ENCODE results near the gene PBX4.

The PBX4 gene

GRCh38 chr19:19584356-19584755 is 34.1 kb downstream of the PBX4 start:
- H3K27ac ChIP-seq (ENCODE audit: low read depth, low read length), result no peak overlapping the region
- no peaks in the 10 kb centered on the region for H3K79me2 ChIP-seq (ENCODE audit: insufficient read depth, low read length)
- no peak overlapping the region for H3K4me3 ChIP-seq (ENCODE audit: insufficient read depth, low read length, poor library complexity, severe bottlenecking)
- no peak overlapping the region for H3K9ac ChIP-seq (ENCODE audit: low read length)
- H4K20me1 ChIP-seq (ENCODE audit: low read depth, low read length), result no peaks in the 10 kb centered on the region
- H3K9me3 ChIP-seq (ENCODE audit: insufficient read depth, low read length), result no peaks in the 10 kb centered on the region
- no peaks in the 10 kb centered on the region for H3K27me3 ChIP-seq (ENCODE audit: low read length)
- no peaks in the 10 kb centered on the region for H3K9me2 ChIP-seq (replicated peaks; ENCODE audit: insufficient read depth, low read length)
- no peaks in the 10 kb centered on the region for H3K36me3 ChIP-seq (ENCODE audit: low read length)
- H3F3A ChIP-seq (ENCODE audit: insufficient read depth), result no peaks in the 10 kb centered on the region
- no peak overlapping the region for H2AFZ ChIP-seq (ENCODE audit: low read depth, low read length, severe bottlenecking)
- no peak overlapping the region for H3K4me2 ChIP-seq (ENCODE audit: low read depth, low read length, poor library complexity, severe bottlenecking)
- TF ChIP-seq EZH2phosphoT487 (conservative IDR thresholded peaks at IDR 0.05; ENCODE audit: low read length), result no peak
- TF ChIP-seq, protein P1, sequence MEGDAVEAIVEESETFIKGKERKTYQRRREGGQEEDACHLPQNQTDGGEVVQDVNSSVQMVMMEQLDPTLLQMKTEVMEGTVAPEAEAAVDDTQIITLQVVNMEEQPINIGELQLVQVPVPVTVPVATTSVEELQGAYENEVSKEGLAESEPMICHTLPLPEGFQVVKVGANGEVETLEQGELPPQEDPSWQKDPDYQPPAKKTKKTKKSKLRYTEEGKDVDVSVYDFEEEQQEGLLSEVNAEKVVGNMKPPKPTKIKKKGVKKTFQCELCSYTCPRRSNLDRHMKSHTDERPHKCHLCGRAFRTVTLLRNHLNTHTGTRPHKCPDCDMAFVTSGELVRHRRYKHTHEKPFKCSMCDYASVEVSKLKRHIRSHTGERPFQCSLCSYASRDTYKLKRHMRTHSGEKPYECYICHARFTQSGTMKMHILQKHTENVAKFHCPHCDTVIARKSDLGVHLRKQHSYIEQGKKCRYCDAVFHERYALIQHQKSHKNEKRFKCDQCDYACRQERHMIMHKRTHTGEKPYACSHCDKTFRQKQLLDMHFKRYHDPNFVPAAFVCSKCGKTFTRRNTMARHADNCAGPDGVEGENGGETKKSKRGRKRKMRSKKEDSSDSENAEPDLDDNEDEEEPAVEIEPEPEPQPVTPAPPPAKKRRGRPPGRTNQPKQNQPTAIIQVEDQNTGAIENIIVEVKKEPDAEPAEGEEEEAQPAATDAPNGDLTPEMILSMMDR (IDR thresholded peaks at IDR 0.05; ENCODE audit: insufficient read depth, low read length, poor library complexity, severe bottlenecking), result no peak

- Histone ChIP-seq H3K79me2 (ENCODE audit: insufficient read depth, low read length) (no peaks in the 10 kb centered on the region), H3K9me3 (ENCODE audit: insufficient read depth, low read length) (no peaks in the 10 kb centered on the region), H3F3A (ENCODE audit: insufficient read depth) (no peaks in the 10 kb centered on the region), H3K4me2 (ENCODE audit: low read depth, low read length, poor library complexity, severe bottlenecking) (no peak overlapping the region), H4K20me1 (ENCODE audit: low read depth, low read length) (no peaks in the 10 kb centered on the region), H2AFZ (ENCODE audit: low read depth, low read length, severe bottlenecking) (no peak overlapping the region), H3K36me3 (ENCODE audit: low read length) (no peaks in the 10 kb centered on the region), H3K27me3 (ENCODE audit: low read length) (no peaks in the 10 kb centered on the region), H3K9me2 (replicated peaks; ENCODE audit: insufficient read depth, low read length) (no peaks in the 10 kb centered on the region), H3K4me3 (ENCODE audit: insufficient read depth, low read length, poor library complexity, severe bottlenecking) (no peak overlapping the region), H3K27ac (ENCODE audit: low read depth, low read length) (no peak overlapping the region), H3K9ac (ENCODE audit: low read length) (no peak overlapping the region)
- no peak for TF ChIP-seq EZH2phosphoT487 (conservative IDR thresholded peaks at IDR 0.05; ENCODE audit: low read length)
- TF ChIP-seq, protein P1 (IDR thresholded peaks at IDR 0.05; ENCODE audit: insufficient read depth, low read length, poor library complexity, severe bottlenecking), result no peak
These were observed 36.0 kb downstream of the PBX4 start for GRCh38 chr19:19582471-19582870.

- Histone ChIP-seq H4K20me1 (ENCODE audit: low read depth, low read length) (no peaks in the 10 kb centered on the region), H3K9me2 (replicated peaks; ENCODE audit: insufficient read depth, low read length) (no peaks in the 10 kb centered on the region), H3K4me2 (ENCODE audit: low read depth, low read length, poor library complexity, severe bottlenecking) (no peak overlapping the region), H2AFZ (ENCODE audit: low read depth, low read length, severe bottlenecking) (no peak overlapping the region), H3F3A (ENCODE audit: insufficient read depth) (no peaks in the 10 kb centered on the region), H3K27ac (ENCODE audit: low read depth, low read length) (no peak overlapping the region), H3K79me2 (ENCODE audit: insufficient read depth, low read length) (no peaks in the 10 kb centered on the region), H3K9me3 (ENCODE audit: insufficient read depth, low read length) (no peaks in the 10 kb centered on the region), H3K4me3 (ENCODE audit: insufficient read depth, low read length, poor library complexity, severe bottlenecking) (no peak overlapping the region), H3K36me3 (ENCODE audit: low read length) (no peaks in the 10 kb centered on the region), H3K27me3 (ENCODE audit: low read length) (no peaks in the 10 kb centered on the region), H3K9ac (ENCODE audit: low read length) (no peak overlapping the region)
- no peak for TF ChIP-seq EZH2phosphoT487 (conservative IDR thresholded peaks at IDR 0.05; ENCODE audit: low read length)
- TF ChIP-seq, protein P1 (IDR thresholded peaks at IDR 0.05; ENCODE audit: insufficient read depth, low read length, poor library complexity, severe bottlenecking), result no peak
These were observed 37.1 kb downstream of the PBX4 start for GRCh38 chr19:19581391-19581790.
